SK-N-SH (cell line): ENCODE results near the gene DIPK1A. TPM values are rescaled to one million over a fixed set of nuclear protein-coding genes. Genes with fewer than 3 reads are reported as not detected.
A peak's percentile ranks its signal among the peaks of the same experiment; 100 is the strongest.

Source experiments
- CTCF ChIA-PET: fragments of 300-600, 350-600 bp; formaldehyde crosslinking; extraction: SDS; loops from one replicate; lab custom pipeline; 2021; lab: Yijun Ruan, JAX
- POLR2A ChIA-PET: fragments of 350-600 bp; sonication (Branson Sonifier 250); formaldehyde crosslinking; extraction: SDS; loops from one replicate; lab custom pipeline; 2020; ENCODE audit warnings: antibody characterized with exemption, inconsistent platforms; lab: Yijun Ruan, JAX
- DNase-seq: peaks from one replicate; pipeline ENCODE4 v3.0.0; 2012
- H2AFZ ChIP-seq: fragments of 200-600 bp; sonication (generic); 2 replicates; pipeline ENCODE4 v1.8.1; 2016; ENCODE audit warnings: antibody characterized with exemption, mild to moderate bottlenecking, low read depth
- H3F3A ChIP-seq: fragments of 200-600 bp; sonication (generic); replicated peaks from 2 replicates; pipeline ENCODE3; 2016; ENCODE audit warnings: antibody characterized with exemption, mild to moderate bottlenecking; ENCODE audit not compliant: insufficient read depth
- H3K27ac ChIP-seq, 2 experiments: fragments of 200-500 bp in 1 of 2; fragments of 200-600 bp in 1 of 2; sonication (Bioruptor generic) in 1 of 2; sonication (generic), shearing (Covaris generic) in 1 of 2; 2 replicates each; pipeline versions ENCODE4 v1.5.1 to v1.6.1; 2014 to 2016; ENCODE audit warnings: low read depth in 2 of 2, inconsistent platforms in 1 of 2, low read length in 1 of 2, mild to moderate bottlenecking in 1 of 2, mixed read lengths in 1 of 2
- H3K27me3 ChIP-seq: fragments of 200-600 bp; sonication (generic), shearing (Covaris generic); 2 replicates; pipeline ENCODE4 v1.6.1; 2016; ENCODE audit warnings: mixed run types; ENCODE audit not compliant: insufficient read depth
- H3K36me3 ChIP-seq, 2 experiments: fragments of 200-500 bp in 1 of 2; fragments of 200-600 bp in 1 of 2; sonication (Bioruptor generic) in 1 of 2; sonication (generic) in 1 of 2; replicated peaks in 1 of 2; 2 replicates each; pipeline versions ENCODE3 to v1.5.1; 2014 to 2016; ENCODE audit warnings: low read length in 1 of 2, mild to moderate bottlenecking in 1 of 2; ENCODE audit not compliant: insufficient read depth in 2 of 2, control insufficient read depth in 1 of 2
- H3K4me1 ChIP-seq, 2 experiments: fragments of 200-500 bp in 1 of 2; fragments of 200-600 bp in 1 of 2; sonication (Bioruptor generic) in 1 of 2; sonication (generic), shearing (Covaris generic) in 1 of 2; 2 replicates each; pipeline versions ENCODE4 v1.5.1 to v1.6.1; 2014 to 2016; ENCODE audit warnings: low read depth in 1 of 2, low read length in 1 of 2, mixed run types in 1 of 2; ENCODE audit not compliant: insufficient read depth in 2 of 2, control insufficient read depth in 1 of 2
- H3K4me2 ChIP-seq: fragments of 200-600 bp; sonication (generic), shearing (Covaris generic); 2 replicates; pipeline ENCODE4 v1.6.1; 2017; ENCODE audit warnings: mixed run types
- H3K4me3 ChIP-seq, 2 experiments: fragments of 200-500 bp in 1 of 2; fragments of 200-600 bp in 1 of 2; sonication (Bioruptor generic) in 1 of 2; sonication (generic), shearing (Covaris generic) in 1 of 2; 2 replicates each; pipeline versions ENCODE4 v1.5.1 to v1.8.1; 2014 to 2016; ENCODE audit warnings: low read depth in 2 of 2, inconsistent platforms in 1 of 2, low read length in 1 of 2, mild to moderate bottlenecking in 1 of 2, mixed read lengths in 1 of 2, moderate library complexity in 1 of 2
- H3K79me2 ChIP-seq: fragments of 200-600 bp; sonication (generic); 2 replicates; pipeline ENCODE4 v1.8.1; 2017; ENCODE audit warnings: mild to moderate bottlenecking; ENCODE audit not compliant: insufficient read depth
- H3K9ac ChIP-seq: fragments of 200-600 bp; sonication (generic); 2 replicates; pipeline ENCODE4 v1.6.1; 2017; ENCODE audit warnings: mixed run types
- H3K9me2 ChIP-seq: fragments of 200-600 bp; sonication (generic); 2 replicates; pipeline ENCODE4 v1.6.1; 2017; ENCODE audit warnings: mixed run types
- H3K9me3 ChIP-seq: fragments of 200-600 bp; sonication (generic); 2 replicates; pipeline ENCODE4 v1.6.1; 2017; ENCODE audit warnings: mixed run types, mild to moderate bottlenecking, moderate library complexity
- H4K20me1 ChIP-seq: fragments of 200-600 bp; sonication (generic); 2 replicates; pipeline ENCODE4 v1.6.1; 2017; ENCODE audit warnings: mild to moderate bottlenecking, mixed run types; ENCODE audit not compliant: insufficient read depth
- CHD2 ChIP-seq: fragments of 150-350 bp; IDR thresholded peaks from 2 replicates; pipeline ENCODE4 v1.6.1; 2018; ENCODE audit warnings: low read length; ENCODE audit not compliant: partially characterized antibody
- ELF1 ChIP-seq: IDR thresholded peaks from 2 replicates; pipeline ENCODE4 v1.4.0; 2012
- EP300 ChIP-seq, 2 experiments: IDR thresholded peaks; 2 replicates each; pipeline versions ENCODE4 v1.4.0 to v1.6.1; 2012; ENCODE audit warnings: borderline replicate concordance in 1 of 2, low read depth in 1 of 2, low read length in 1 of 2
- EZH2phosphoT487 ChIP-seq: fragments of 200-600 bp; sonication (generic); IDR thresholded peaks from 2 replicates; pipeline ENCODE4 v1.6.1; 2017; ENCODE audit warnings: low read depth, mixed run types, mild to moderate bottlenecking, antibody characterized with exemption, moderate library complexity, borderline replicate concordance
- FOSL2 ChIP-seq: IDR thresholded peaks from 2 replicates; pipeline ENCODE4 v1.4.0; 2012; ENCODE audit warnings: low read depth, mild to moderate bottlenecking, moderate library complexity, borderline replicate concordance
- FOXJ3 ChIP-seq: sonication (generic); formaldehyde crosslinking; IDR thresholded peaks from 2 replicates; pipeline ENCODE4 v1.5.1; 2020; ENCODE audit warnings: mild to moderate bottlenecking, missing genetic modification reagents
- FOXM1 ChIP-seq: IDR thresholded peaks from 2 replicates; pipeline ENCODE4 v1.4.0; 2012; ENCODE audit warnings: low read depth, mild to moderate bottlenecking
- GABPA ChIP-seq: IDR thresholded peaks from 2 replicates; pipeline ENCODE4 v1.4.0; 2012; ENCODE audit warnings: low read depth, mild to moderate bottlenecking
- GATA2 ChIP-seq: sonication (generic); formaldehyde crosslinking; IDR thresholded peaks from 2 replicates; pipeline ENCODE4 v1.5.0; 2020; ENCODE audit warnings: mild to moderate bottlenecking, missing genetic modification reagents
- MXI1 ChIP-seq: IDR thresholded peaks from 2 replicates; pipeline ENCODE4 v1.6.1; 2012; ENCODE audit warnings: mild to moderate bottlenecking, low read depth, low read length, improper control_type of control experiment
- NRF1 ChIP-seq: IDR thresholded peaks from 2 replicates; pipeline ENCODE4 v1.6.1; 2012; ENCODE audit warnings: low read depth, mild to moderate bottlenecking, low read length
- POLR2AphosphoS5 ChIP-seq: IDR thresholded peaks from 2 replicates; pipeline ENCODE4 v1.6.1; 2012; ENCODE audit warnings: low read depth, low read length
- RAD21 ChIP-seq: IDR thresholded peaks from 2 replicates; pipeline ENCODE4 v1.6.1; 2012; ENCODE audit warnings: mild to moderate bottlenecking, low read length
- RCOR1 ChIP-seq: fragments of 150-350 bp; IDR thresholded peaks from 2 replicates; pipeline ENCODE4 v1.6.1; 2017; ENCODE audit warnings: antibody characterized with exemption, low read length
- RFX5 ChIP-seq: IDR thresholded peaks from 2 replicates; pipeline ENCODE4 v1.6.1; 2012; ENCODE audit warnings: mild to moderate bottlenecking, improper control_type of control experiment, low read length
- SIN3A ChIP-seq: IDR thresholded peaks from 2 replicates; pipeline ENCODE4 v1.6.1; 2012; ENCODE audit warnings: low read depth, mild to moderate bottlenecking, low read length, moderate library complexity, borderline replicate concordance
- SMC3 ChIP-seq: IDR thresholded peaks from 2 replicates; pipeline ENCODE4 v1.6.1; 2012; ENCODE audit warnings: low read depth, low read length, improper control_type of control experiment
- TAF1 ChIP-seq: IDR thresholded peaks from 2 replicates; pipeline ENCODE4 v1.6.1; 2012; ENCODE audit warnings: low read depth, mild to moderate bottlenecking, low read length, moderate library complexity, borderline replicate concordance
- TEAD4 ChIP-seq: IDR thresholded peaks from 2 replicates; pipeline ENCODE4 v1.4.0; 2012; ENCODE audit warnings: mild to moderate bottlenecking, borderline replicate concordance; ENCODE audit not compliant: insufficient read depth
- WGBS: methylation state at CpG from one replicate; pipeline ENCODE4 v1.1.6; 2017; ENCODE audit warnings: low lambda C conversion rate; 5-methylcytosine and 5-hydroxymethylcytosine counted together
- polyA plus RNA-seq, 3 experiments: library from polyadenylated mRNA; depleted of rRNA; stranded (reverse); fragments of >200 nt; gene quantifications; 2 replicates each; pipeline ENCODE4 v1.2.3, GENCODE V29; 2012
- TF ChIP-seq, protein P1 (sequence below): fragments of 150-350 bp; IDR thresholded peaks from 2 replicates; pipeline ENCODE4 v1.6.1; 2017; ENCODE audit warnings: antibody characterized with exemption, low read length, low read depth, borderline replicate concordance
- TF ChIP-seq, protein P2 (sequence below): IDR thresholded peaks from 2 replicates; pipeline ENCODE4 v1.4.0; 2012; ENCODE audit warnings: low read depth, borderline replicate concordance
- TF ChIP-seq, protein P3 (sequence below): IDR thresholded peaks from 2 replicates; pipeline ENCODE4 v1.6.1; 2012; ENCODE audit warnings: mild to moderate bottlenecking, low read depth, low read length, moderate library complexity
- TF ChIP-seq, protein P4 (sequence below): IDR thresholded peaks from 2 replicates; pipeline ENCODE4; 2012
- TF ChIP-seq, protein P5 (sequence below): IDR thresholded peaks from 2 replicates; pipeline ENCODE4 v1.4.0; 2012; ENCODE audit warnings: low read depth

The DIPK1A gene
- polyA plus RNA-seq, 1 of the 3 experiments (the other 2 are of a cell fraction) = 3.4 TPM

DNA sequence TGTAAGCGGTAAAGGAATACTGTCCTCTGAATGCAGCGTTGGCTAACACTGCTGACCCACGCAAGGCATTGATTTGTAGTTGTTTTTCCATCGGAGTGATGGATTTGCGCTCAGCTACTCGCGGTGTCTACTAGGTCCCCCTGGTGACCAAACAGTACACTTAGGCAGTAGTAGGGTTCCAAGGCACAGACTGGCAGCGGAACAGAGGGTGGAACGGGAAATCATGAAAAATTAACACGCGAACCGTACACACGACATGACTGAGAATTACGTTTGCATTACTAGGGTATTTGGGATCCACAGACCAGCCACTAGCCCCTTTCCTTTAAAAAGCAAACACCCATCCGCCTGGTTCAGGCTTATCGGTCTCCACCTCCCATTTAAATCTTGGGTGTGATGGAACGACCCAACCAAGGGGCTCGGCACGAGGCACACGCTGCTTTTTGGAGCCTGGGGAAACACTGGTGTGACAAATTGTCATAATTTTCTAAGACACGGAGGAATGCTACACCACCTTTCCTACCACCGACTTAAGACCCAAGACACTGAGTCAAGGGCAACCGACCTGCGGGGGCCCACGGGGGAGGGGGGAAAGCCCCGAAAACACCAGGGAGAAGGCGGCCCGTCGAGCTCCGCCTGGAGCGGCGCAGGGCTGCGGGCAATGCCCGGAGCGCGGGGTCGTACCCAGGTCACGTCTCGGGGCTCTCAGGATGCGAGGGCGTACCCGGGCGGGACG is 699 bp downstream of the DIPK1A start:
- Histone ChIP-seq H3K4me3 (peak overlapping the region; percentile 82 to 83), H3K9me3 (no peaks in the 10 kb centered on the region), H4K20me1 (no peaks in the 10 kb centered on the region), H3K27ac (peak overlapping the region; percentile 66 to 84), H3K9ac (peak overlapping the region; percentile 64), H3F3A (no peaks in the 10 kb centered on the region), H2AFZ (peak overlapping the region; percentile 87), H3K4me1 (peaks cover 8% of the 10 kb centered on the region in 2 experiments; a peak in 3 of 4 replicates), H3K4me2 (peak overlapping the region; percentile 89), H3K27me3 (no peaks in the 10 kb centered on the region), H3K79me2 (no peaks in the 10 kb centered on the region), H3K9me2 (no peaks in the 10 kb centered on the region), H3K36me3 (no peaks in the 10 kb centered on the region)
- WGBS = 3% methylated on average over 35 of the region's 44 CpGs
- CTCF ChIA-PET = interaction anchor here (0.6 to 10.4 kb wide), 40 partner anchors 9 to 129 kb away, joined by 3 to 163 read pairs (median 6); partner anchors contain the start of gene RPL5
- POLR2A ChIA-PET = interaction anchor here (0.6 to 3.0 kb wide), 5 partner anchors 8 to 129 kb away, joined by 3 to 13 read pairs (median 3); partner anchors contain the start of genes MTF2 and RPL5
- peak; percentile 79 for DNase-seq
- TF ChIP-seq GATA2 (no peak), EP300 (IDR thresholded peaks at IDR 0.05; ENCODE audit: borderline replicate concordance in 1 of 2, low read depth in 1 of 2, low read length in 1 of 2) (no peak), MXI1 (no peak; the same call in 1 of the 2 replicates), FOXM1 (no peak), RCOR1 (peak; percentile 42; the same call in 1 of the 2 replicates), TEAD4 (no peak), RAD21 (peak; percentile 88), RFX5 (peak; percentile 46; the same call in 1 of the 2 replicates), ELF1 (no peak), SMC3 (peak; percentile 95), FOXJ3 (CRISPR knock-in tag) (no peak), SIN3A (0 out of 2 replicates have a peak, but pooled peaks have one; percentile 39), TAF1 (no peak), NRF1 (no peak), GABPA (no peak), POLR2AphosphoS5 (no peak), FOSL2 (no peak), CHD2 (peak; percentile 45), EZH2phosphoT487 (no peak)
- TF ChIP-seq, protein P1, sequence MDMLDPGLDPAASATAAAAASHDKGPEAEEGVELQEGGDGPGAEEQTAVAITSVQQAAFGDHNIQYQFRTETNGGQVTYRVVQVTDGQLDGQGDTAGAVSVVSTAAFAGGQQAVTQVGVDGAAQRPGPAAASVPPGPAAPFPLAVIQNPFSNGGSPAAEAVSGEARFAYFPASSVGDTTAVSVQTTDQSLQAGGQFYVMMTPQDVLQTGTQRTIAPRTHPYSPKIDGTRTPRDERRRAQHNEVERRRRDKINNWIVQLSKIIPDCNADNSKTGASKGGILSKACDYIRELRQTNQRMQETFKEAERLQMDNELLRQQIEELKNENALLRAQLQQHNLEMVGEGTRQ = no peak; the same call in 1 of the 2 replicates
- TF ChIP-seq, protein P2, sequence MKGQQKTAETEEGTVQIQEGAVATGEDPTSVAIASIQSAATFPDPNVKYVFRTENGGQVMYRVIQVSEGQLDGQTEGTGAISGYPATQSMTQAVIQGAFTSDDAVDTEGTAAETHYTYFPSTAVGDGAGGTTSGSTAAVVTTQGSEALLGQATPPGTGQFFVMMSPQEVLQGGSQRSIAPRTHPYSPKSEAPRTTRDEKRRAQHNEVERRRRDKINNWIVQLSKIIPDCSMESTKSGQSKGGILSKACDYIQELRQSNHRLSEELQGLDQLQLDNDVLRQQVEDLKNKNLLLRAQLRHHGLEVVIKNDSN = no peak
- TF ChIP-seq, protein P3, sequence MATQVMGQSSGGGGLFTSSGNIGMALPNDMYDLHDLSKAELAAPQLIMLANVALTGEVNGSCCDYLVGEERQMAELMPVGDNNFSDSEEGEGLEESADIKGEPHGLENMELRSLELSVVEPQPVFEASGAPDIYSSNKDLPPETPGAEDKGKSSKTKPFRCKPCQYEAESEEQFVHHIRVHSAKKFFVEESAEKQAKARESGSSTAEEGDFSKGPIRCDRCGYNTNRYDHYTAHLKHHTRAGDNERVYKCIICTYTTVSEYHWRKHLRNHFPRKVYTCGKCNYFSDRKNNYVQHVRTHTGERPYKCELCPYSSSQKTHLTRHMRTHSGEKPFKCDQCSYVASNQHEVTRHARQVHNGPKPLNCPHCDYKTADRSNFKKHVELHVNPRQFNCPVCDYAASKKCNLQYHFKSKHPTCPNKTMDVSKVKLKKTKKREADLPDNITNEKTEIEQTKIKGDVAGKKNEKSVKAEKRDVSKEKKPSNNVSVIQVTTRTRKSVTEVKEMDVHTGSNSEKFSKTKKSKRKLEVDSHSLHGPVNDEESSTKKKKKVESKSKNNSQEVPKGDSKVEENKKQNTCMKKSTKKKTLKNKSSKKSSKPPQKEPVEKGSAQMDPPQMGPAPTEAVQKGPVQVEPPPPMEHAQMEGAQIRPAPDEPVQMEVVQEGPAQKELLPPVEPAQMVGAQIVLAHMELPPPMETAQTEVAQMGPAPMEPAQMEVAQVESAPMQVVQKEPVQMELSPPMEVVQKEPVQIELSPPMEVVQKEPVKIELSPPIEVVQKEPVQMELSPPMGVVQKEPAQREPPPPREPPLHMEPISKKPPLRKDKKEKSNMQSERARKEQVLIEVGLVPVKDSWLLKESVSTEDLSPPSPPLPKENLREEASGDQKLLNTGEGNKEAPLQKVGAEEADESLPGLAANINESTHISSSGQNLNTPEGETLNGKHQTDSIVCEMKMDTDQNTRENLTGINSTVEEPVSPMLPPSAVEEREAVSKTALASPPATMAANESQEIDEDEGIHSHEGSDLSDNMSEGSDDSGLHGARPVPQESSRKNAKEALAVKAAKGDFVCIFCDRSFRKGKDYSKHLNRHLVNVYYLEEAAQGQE = no peak
- TF ChIP-seq, protein P4, sequence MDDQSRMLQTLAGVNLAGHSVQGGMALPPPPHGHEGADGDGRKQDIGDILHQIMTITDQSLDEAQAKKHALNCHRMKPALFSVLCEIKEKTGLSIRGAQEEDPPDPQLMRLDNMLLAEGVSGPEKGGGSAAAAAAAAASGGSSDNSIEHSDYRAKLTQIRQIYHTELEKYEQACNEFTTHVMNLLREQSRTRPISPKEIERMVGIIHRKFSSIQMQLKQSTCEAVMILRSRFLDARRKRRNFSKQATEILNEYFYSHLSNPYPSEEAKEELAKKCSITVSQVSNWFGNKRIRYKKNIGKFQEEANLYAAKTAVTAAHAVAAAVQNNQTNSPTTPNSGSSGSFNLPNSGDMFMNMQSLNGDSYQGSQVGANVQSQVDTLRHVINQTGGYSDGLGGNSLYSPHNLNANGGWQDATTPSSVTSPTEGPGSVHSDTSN = peak; percentile 76
- TF ChIP-seq, protein P5, sequence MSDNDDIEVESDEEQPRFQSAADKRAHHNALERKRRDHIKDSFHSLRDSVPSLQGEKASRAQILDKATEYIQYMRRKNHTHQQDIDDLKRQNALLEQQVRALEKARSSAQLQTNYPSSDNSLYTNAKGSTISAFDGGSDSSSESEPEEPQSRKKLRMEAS = peak; percentile 69
